Fibroblast of gingiva (primary cell): ENCODE measurements around the gene GATC.
"Not testable (repeated sequence)": the region's sequence is repeated elsewhere in the genome, so short reads cannot be mapped to it uniquely, and the experiment has no call there.

Experiments
- DNase-seq: peaks from one replicate; pipeline ENCODE4 v3.0.0-alpha.2; 2011; ENCODE audit warnings: low read depth

Gene GATC

GRCh38 chr12:120437735-120438494 lies 8.3 kb upstream of the GATC start, which contains the start of gene COX6A1:
TSS of gene COX6A1 (plus strand) at chr12:120438113. CDS start at chr12:120438127, 14 bp downstream.
- peak; percentile 93 for DNase-seq

GRCh38 chr12:120438495-120439198 lies 7.6 kb upstream of the GATC start:
- DNase-seq, result no peak

GRCh38 chr12:120439646-120440247 lies 6.5 kb upstream of the GATC start:
- peak; percentile 20 for DNase-seq

GRCh38 chr12:120444676-120445075 lies 1.6 kb upstream of the GATC start:
- no peak for DNase-seq

GRCh38 chr12:120446844-120447178 lies 567 bp downstream of the GATC start:
- not testable (repeated sequence) for DNase-seq

GRCh38 chr12:120447992-120448391 lies 1.7 kb downstream of the GATC start:
- no peak for DNase-seq

- peak; percentile 20 for DNase-seq
Observed at GRCh38 chr12:120452524-120452923, 6.3 kb downstream of the GATC start.

- no peak for DNase-seq
Observed at GRCh38 chr12:120453060-120453750, 7.0 kb downstream of the GATC start.

GRCh38 chr12:120453977-120454376 lies 7.7 kb downstream of the GATC start:
- DNase-seq, result no peak

- DNase-seq, result no peak
Observed at GRCh38 chr12:120455302-120455701, 9.1 kb downstream of the GATC start.

- no peak for DNase-seq
Observed at GRCh38 chr12:120457133-120457532, 10.9 kb downstream of the GATC start.

- DNase-seq, result no peak
Observed at GRCh38 chr12:120460157-120460556, 13.9 kb downstream of the GATC start.

- DNase-seq, result no peak
Observed at GRCh38 chr12:120462099-120462640, 15.9 kb downstream of the GATC start.

- DNase-seq, result no peak
Observed at GRCh38 chr12:120463712-120464111, 17.5 kb downstream of the GATC start.

GRCh38 chr12:120465756-120466155 lies 19.5 kb downstream of the GATC start:
- no peak for DNase-seq

- DNase-seq, result peak; percentile 38
Observed at GRCh38 chr12:120466560-120467315, 20.5 kb downstream of the GATC start.

- no peak for DNase-seq
Observed at GRCh38 chr12:120467439-120467838, 21.2 kb downstream of the GATC start.

- DNase-seq, result peak; percentile 76
Observed at GRCh38 chr12:120468325-120468820, 22.1 kb downstream of the GATC start.

- no peak for DNase-seq
Observed at GRCh38 chr12:120468821-120469449, 22.7 kb downstream of the GATC start.

GRCh38 chr12:120469450-120470149 lies 23.4 kb downstream of the GATC start, which contains the start of gene SRSF9:
TSS of gene SRSF9 (minus strand) at chr12:120469748. CDS start at chr12:120469609, 139 bp downstream.
- peak; percentile 98 for DNase-seq
